GM12872 (cell line): ENCODE results near the gene HIVEP3.

ENCODE experiments used
- CTCF ChIP-seq: IDR thresholded peaks from 3 replicates; pipeline ENCODE4 v1.5.1; 2011; ENCODE audit warnings: low read depth, mild to moderate bottlenecking, low read length, moderate library complexity; ENCODE audit not compliant: insufficient read depth

HIVEP3 gene

GRCh38 chr1:41475859-41476567 is 442.7 kb downstream of the HIVEP3 start:
- no peak for TF ChIP-seq CTCF

DNA sequence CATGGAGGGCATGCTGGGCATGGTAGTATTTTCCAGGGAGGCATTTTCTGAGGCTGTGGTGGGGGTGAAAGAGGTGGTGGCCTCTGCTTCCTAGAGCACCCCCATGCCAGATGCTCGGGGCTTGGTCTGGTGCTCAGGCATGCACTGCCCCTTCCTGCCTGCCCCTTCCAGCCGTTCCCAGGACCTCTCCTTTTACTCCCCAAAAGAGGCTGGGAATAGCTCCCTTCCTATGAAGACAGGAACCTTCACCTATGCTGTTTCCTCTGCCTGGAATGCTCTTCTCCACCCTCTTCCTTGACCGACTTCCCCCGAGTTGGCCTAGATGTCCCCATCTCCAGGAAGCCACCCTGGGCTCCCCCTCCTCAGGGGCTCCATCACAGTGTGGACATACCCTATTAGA is 443.4 kb downstream of the HIVEP3 start:
- no peak for TF ChIP-seq CTCF

GRCh38 chr1:41474490-41475271 is 444.0 kb downstream of the HIVEP3 start:
- TF ChIP-seq CTCF = no peak

- no peak for TF ChIP-seq CTCF
These were observed 444.9 kb downstream of the HIVEP3 start for GRCh38 chr1:41473738-41474362.

- TF ChIP-seq CTCF = no peak
These were observed 447.1 kb downstream of the HIVEP3 start for GRCh38 chr1:41471658-41472057.

- no peak for TF ChIP-seq CTCF
These were observed 449.0 kb downstream of the HIVEP3 start for GRCh38 chr1:41469706-41470105.

DNA sequence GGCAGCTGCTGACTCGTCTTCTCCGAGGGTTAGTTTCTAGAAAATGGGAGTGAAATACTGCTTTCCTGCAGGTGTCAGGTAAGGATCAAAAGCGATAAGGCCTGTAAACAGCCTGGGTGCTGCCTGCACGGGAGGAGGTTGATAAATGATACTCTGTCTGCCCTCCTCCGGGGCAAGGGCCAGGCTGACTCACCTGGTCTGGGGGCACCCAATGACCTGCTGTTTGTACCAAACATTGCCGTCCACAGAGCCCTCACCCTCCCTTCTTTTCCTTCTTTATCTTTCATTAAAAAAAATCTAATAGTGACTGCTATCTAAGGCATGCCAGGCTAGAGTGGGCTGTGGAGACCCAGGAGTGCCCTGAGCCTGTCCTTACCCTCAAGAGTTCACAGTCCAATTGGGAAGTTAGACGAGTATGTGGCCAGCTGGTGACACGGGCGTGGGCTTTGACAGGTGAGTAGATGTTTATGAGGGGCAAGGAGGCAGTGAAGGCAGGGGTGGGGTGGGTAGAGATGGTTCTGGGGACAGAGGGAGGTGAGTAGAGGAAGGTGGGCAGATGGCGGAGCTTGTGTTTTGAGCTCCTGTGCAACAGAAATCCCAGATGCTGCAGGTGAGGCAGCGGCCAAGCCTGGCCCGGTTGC is 450.5 kb downstream of the HIVEP3 start:
- no peak for TF ChIP-seq CTCF
